Activated CD8-positive, alpha-beta memory T cell treated with anti-CD3 and anti-CD28 coated beads for 24 hours (primary cell): ENCODE data around the gene GJD3.
A peak's percentile ranks its signal among the peaks of the same experiment; 100 is the strongest.

ENCODE experiments used
- DNase-seq: peaks from one replicate; pipeline ENCODE4 v3.0.0-alpha.2; 2020

GJD3 gene

DNA sequence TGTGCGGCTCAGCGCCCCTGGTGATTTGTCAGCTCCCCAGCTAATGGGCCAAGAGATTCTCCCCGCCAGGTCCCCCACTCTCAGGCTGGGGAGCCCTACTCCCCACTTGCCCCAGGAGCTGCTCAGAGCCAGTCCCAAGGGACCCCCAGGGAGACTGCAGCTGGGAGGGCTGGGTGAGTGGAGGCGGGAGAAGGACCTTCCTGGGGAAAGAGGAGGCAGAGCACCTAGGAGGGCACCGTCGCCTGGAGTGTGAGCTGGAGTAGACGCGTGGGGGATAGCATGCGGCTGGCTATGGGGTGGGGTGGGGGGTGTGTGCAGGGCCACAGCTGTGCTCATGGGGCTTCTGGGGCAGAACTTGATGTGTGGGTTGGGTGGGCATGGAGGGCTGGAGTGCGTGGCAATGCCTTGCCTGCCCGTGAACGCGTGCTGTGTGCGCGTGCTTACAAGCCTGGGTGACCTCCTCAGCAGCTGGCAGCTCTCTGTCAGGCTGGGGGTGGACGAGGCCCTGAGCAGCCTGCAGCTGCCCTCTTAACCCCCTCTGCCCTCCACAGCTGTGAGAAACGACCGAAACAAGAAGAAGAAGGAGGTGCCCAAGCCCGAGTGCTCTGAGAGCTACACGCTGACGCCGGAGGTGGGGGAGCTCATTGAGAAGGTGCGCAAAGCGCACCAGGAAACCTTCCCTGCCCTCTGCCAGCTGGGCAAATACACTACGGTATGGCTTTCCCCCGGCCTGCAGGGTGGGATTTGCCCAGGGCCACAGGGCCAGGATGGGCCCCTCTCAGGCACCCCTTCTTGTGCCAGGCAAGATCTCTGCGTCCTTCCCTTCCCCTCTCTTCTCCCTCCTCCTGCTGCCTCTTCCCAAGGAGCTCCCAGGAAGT is 12.9 kb downstream of the GJD3 start:
- no peak for DNase-seq

DNA sequence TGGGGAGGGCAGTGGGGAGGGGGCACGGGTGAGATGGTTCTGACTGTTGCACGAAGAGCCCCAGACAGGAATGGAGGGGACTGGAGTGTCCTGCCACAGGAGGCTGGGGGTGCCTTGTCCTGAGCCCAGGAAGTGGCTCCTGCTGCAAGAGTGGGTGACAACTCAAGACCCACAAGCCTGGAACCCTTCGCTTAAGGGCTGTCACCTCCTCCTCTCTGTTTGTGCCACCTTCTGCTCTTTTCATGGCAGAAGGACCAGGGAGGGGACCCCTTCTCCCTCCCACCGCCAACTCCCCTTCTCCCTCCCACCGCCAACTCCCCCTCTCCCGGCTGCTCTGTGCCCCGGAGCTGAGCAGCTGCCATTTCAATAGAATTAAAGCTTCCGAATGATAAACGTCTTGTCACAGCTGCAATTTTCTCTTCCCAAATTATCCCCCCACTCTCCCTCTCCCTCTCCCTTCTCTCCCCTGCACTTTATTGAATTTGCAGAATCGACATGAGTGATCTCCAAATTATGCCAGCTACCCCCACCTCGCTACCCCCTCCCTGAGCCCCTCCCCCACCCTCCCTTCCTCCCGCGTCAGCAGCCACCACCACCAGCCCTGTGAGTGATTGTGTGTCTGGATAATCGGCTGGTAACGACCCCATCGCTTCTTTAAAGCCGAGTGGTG is 13.7 kb downstream of the GJD3 start:
- DNase-seq = no peak

DNA sequence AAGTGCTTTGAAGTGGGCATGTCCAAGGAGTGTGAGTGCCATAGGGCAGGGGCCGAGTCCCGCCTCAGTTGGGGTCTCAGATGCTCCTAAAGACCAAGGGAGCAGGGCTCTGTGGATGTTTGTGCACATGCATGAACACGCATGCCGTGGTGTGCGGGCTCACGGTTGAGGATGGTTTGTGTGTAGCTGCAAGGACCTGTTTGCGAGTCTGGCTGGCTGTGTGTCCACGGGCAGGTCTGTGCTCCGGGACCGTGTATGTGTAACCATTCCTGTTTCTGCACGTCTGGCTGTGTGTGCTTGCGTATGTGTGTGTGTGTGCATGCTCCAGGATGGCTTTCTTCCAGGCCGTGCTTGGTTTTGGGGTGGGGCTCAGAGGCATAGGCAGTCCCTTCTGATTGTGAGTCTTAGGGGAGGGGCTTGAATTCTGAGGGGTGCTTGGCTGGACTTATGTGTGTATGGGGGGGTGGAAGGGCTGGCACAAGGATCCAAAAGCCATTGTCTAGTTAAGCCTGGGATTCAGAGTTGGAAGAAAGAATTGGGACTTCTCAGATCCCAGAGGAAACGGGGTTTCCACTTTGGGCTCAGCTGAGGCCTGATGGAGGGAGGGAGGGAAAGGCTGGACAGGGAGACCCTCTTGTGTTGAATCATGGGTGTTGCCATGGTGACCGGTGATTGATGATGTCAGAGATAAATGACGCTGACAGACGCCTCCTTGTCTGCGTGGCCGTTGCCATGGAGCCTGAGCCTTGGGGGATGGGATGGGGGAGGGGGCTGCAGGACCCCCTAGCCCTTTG is 14.4 kb downstream of the GJD3 start:
- DNase-seq = no peak

DNA sequence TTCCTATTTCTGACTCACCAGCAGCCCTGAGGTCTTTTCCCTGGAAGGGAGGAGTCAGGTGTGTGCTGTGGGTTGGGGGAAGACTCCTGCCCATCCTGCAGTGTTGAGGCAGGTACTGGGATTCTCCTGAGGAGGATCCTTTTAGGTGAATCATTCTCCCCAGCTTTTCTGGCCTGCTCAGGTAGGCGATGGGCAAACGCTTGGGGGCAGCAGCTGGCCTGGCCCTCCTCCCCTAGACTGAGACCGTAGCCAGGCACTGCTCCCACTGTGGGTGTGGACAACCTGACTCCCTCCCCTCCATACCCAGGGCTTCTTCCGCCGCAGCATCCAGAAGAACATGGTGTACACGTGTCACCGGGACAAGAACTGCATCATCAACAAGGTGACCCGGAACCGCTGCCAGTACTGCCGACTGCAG is 15.1 kb downstream of the GJD3 start:
- no peak for DNase-seq

DNA sequence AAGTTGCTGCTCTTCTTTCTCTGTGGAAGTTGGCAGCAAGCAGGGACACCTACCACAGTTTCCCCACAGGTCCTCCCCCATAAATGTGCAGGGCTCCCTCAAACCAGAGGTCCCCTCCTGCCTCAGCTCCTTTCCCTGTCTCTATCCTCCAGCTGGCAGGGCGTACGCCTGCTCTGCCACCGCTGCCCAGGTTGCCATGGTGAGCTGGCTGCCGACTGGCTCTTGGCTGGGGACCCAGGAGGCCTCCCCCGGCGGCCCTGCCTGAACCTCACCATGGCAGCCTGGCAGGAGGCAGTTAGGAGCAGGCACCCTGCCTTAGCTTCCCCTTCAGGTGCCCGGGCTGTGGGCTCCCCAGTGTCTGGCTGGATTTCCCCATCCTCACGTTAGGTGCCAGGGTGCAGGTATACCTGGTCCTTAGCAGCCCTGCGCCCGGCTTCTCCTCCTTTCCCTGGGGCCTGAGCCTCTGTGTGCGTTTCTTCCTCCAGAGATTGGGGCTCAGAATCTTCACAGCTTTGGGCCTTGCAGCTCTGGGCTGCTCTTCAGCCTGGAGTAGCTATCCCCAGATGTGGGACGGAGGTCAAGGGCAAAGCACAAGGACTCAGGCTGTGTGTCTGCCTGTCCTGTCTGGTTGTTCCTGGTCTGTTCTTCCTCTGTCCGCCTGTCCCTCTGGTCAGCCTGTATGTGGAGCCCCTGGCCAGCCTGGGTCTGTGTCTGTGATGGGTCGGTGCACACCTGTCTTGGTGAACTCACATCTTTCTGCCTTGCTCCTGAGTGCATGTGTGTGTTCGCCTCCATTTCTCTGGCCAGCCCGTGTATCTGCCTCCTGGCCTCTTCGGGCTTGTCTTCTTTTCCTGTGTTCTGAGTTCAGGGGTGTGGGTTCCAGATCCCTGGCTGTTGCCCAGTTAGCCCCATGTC is 15.7 kb downstream of the GJD3 start:
- no peak for DNase-seq

DNA sequence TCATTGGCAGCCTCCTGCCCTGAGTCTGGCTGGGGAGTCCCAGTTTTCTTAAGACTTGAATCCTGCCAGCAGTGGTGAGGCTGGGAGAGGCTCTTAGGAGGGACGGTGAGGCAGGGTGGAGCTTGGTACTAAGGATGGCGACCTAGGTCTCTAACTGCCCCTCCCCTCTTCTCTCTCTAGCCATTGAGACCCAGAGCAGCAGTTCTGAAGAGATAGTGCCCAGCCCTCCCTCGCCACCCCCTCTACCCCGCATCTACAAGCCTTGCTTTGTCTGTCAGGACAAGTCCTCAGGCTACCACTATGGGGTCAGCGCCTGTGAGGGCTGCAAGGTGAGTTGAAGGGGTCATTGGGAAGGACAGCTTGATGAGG is 16.4 kb downstream of the GJD3 start:
- no peak for DNase-seq

DNA sequence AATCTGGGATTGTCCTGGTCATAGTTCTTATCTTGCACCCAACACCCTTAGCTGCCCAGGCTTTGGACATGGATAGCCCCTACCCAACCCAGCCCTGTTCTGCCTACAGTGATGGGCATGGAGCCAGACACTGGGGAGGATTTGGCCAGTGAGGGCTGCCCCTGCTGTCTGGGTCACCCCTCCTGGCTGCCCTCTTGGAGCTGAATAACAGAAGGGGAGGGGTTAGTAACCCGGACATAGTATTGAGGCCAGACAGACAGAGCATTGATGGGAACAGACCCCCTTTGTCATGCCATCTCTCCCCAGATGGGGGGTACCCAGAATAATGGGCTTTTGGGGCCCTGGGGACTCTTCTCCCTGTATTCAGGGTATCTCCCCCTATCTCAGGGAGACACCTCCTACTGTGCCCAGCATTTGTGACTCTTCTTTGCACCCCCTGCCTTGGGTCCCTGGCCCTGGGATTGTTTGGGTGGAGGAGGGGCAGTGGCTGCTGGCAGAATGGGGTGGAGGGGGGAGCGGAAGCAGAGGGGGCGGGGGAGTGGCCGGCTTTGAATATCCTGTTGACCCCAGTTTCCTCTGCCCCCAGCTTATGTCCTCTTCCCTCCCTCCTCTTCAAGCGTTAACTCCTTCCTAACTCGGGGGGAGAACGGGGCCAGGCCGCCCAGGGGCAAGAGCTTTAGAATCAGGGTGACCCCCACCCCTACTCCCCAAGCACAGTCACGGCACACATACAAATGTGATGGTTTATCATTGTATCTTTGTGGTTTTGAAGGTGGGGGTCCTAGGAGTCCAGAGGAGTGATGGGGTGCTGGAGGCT is 17.0 kb downstream of the GJD3 start:
- no peak for DNase-seq

DNA sequence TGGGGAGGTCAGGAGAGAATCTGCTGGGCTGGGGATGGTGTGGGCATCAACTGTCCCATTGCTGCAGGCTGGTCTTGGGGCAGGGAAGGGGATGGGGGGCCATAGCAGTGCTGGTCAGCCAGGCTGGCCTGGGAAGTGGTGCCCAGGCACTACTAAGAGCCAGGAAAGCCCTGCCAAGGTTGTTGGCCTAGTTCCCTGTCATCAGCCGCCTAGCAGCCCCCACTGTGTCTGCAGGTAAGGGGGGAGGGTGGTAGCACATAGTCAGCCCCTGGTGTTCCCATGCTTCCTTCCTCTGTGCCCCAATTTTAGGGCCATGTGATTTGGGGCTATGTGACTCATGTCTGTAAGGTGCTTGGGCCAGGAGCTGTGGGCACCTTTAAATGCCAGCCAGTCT is 17.8 kb downstream of the GJD3 start:
- no peak for DNase-seq

DNA sequence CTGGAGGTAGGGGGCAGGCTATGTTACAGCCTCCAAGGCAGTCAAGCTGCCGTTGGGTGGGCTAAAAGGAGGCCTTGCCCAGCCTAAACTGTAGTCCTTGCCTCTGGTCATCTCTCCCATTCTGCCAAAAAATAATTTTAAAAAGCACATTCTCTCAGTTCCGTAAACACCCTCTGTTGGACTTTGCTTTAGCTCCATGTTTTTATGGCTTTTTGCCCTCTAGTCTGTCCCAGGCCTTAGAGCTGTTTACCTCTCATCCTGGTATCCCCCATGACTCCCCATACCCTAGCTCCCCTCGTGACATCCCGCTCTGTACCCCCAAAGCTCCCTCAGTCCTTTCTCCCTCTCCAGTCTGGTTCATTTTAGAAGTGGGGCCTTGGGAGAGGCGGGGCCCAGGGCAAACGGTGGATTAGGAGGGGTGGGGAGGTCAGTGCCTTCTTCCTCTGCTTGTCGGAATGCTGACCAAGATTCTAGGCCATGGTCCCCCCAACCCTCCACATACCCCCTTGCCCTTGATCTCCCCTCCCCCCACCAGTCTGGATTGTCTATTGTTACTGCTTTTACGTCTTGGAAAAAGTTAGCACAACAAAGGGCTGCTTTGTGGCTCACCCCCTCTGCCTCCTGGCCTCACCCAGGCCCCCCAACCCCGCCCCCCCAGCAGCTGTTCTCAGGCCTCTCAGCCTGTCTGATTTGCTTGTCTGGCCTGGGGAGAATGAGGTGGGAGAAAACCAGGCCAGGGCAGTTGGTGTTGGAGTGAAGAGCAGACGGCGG is 18.4 kb downstream of the GJD3 start:
- no peak for DNase-seq

DNA sequence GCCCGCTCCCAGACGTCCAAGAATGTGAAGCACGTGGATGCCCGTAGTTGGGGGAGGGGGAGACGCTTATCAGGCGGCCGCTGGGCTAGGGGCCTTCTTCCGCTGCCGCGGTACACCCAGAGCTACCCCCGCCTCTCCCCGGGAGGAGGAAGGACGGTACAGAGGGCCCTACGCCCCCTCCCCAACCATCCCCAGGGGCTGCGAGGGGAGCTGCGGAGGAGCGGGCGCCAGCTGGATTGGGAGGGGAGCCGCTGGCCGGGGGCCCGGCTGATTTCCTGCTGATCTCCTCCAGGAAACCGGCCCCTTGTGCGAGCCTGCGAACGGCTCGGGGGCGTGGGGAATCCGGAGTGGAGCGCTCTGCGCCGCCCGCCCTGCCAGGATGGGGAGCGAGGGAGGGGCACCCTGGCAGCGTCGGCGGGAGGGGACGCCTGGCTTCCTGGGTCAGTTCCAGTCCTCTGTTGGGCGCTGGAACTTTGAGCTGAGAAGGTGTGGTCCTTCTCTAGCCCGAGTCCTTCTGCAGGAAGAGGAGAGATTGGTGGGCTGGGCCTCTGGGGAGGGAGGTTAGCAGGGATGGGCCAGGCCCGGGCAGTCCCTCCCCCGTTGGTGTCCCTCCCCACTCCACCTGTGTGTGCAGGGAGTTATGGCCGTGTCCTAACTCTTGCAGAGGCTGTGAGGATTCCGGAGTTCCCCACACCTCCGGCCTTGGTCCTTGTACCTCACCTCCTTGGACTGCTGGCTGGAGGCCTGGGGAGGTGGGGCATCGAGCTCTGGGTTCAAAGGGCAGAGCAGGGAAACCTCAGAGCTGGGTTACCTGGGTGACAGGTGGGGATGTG is 19.2 kb downstream of the GJD3 start:
- DNase-seq = no peak

DNA sequence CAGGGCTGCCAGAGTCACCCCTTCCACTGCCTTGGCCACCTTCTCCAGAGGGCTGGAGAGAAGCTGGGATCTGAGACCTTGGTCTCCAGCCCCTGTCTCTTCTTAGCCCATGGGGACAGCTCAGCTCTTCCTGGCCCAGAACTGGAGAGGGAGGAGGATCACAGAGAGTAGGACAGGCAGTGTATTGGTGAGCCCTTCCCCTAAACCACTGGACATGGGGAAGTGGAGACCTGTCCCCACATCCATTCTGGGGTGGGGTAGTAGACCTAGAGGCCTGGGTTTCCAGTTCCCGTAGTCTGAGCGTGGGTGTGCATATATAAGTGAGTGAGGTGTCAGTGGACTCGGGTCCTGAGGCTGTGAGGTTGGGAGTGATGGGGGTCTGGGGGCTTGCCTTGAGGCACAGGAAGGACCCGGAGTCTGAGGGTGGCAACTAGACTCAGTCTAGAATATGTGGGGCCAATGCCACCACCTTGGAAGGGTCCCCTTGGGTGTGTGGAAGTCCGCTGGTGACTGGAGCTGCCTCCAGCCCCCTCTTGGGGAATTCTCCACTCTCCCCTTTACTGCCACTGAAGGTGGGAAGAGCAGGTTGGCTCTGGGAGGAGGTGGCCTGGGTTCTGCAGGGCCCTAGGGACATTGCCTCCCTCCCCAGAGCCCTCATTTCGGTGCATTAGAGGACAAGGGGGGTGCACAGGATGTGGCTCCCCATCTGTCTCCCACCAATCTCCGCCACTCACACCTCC is 19.9 kb downstream of the GJD3 start:
- no peak for DNase-seq

DNA sequence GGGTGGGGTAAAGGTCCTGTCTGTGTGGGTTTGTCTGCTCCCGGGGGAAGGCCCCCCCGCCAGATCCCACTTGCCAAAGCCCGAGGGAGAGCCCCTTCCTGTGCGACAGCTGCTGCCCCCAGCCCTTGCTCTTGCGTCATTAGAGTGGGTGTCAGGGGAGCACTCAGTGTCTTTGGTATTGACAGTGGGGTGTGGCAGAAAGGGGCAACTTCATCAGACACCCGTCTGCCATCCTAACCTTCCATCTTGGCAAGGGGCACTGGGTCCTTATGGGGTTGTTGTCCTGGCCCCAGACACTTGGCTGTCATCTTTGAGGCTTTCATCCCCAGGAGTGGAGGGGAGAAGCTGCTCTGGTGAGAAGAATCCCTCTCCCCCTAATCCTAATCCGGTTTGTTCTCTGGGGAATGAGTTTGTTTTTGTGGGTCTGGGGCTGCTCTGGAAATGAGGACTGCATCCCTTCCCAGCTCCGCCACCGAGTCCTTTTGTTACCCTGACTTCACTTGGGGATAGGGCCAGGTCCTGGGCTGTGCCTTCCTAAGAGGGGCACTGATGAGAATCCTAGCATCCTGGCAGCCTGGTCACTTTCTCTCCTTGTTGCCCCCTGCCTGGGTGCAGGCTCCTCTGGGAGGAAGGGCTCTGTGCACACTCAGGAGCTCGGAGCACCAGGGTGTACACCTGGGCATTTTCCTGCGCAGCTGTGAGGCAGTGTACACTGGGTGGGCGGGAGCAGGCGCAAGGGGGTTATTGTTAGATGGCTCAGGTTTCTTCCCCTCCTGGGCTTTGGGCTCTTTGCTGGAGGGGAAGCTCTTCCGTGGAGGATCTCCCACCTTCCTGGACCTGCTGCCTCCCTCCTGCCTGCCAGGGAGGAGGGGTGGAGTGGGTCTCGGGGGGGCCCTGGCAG is 21.1 kb downstream of the GJD3 start:
- DNase-seq = no peak

DNA sequence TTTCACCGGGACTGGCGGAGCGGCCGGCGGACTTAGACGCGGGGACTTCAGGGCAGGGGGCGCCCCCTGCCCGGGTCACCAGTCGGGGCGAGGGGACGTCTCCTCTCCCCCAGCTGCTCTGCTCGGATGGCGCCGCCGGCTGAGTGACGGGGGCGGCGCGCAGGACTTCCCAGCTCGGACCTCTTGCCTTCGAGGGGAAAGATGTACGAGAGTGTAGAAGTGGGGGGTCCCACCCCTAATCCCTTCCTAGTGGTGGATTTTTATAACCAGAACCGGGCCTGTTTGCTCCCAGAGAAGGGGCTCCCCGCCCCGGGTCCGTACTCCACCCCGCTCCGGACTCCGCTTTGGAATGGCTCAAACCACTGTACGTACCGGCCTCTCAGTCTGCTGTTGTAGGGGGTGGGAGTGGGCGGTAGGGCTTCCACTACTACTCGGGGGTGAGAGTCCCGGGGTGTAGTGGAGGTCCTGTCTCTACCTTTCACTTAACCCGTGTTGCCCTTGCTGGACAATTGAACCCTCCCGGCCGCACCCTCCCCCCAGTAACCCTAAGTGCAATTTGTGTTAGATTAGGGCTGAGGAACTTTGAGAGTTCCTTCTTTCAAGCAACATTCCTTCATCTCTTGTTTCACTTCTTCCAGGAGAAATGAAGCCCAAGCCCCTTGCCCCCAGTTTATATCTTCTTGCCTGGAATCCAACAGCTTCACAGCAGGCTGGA is 21.9 kb downstream of the GJD3 start:
- no peak for DNase-seq

DNA sequence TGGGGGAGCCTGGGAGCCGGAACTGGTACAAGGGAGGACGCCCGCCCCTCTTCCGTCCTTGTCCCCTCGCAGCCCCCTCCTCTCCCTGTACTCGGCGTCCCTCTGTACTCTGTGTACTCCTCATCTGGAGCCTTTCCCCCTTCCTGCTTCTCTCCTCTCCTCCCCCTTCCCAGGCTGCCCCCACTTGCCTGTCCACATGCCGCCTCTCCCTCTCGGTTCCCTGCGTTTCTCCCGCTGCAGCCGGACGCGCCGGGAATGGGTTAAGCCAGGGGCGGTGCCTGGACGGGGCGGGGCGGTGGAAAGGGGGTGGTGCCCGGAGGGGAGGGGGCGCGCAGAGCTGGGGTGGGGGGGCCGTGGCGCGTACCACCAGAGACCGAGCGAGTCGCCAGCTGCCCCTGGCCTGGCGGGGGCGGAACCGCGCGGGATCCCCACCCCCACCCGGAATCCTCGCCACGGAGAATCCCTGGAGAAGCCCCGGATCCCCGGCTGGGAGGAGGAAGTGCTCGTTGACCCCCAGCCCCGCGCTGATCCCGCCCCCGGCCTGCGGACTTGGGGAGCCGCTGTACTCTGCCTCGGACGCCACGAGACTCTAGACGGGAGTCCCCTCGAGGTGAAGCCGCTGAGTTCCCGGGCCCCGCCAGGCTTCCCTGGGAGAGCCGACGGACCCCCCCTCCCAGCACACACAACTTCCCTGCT is 22.6 kb downstream of the GJD3 start:
- no peak for DNase-seq

DNA sequence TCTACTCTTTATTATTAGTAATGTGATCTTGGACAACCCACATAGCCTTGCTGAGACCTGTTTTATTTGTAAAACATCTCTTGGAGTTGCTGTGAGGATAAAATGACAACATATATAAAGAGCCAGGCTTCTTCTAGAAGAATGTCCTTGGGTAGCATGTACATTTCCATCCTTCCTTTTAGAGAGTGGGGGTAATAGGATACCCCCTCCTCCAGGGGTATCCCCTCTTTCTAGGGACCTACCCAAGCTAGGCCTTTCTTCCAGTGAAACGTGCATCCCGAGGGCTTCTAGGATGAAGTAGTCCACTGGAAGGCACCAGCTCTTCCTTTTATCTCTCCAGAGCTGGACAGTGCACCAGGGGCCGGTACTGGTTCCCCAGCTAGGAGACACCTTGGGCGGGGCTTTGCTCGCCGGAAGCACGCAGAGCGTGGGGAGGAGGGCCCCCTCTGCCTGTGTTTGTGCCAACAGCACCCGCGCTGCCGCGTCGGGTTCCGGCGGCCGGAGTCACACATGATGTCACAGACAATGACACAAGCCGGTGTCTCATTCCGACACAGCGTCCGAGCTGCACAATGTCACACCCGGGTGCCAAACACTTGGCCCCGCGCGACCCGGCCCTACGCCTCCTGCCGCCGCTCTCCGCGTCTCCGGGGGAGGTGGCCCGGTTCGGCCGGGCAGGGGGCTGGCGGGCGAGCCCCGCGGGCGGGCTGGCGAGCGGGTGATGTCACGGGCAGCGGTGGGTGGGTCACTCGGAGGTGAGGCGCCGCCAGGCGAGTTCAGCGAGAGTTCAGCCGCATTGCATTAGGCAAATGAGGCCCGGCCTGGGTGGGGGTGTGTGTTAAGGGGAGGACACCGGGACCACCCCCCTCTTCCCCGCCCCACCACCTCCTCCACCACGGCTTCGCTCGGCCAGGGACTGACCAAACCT is 23.4 kb downstream of the GJD3 start:
- DNase-seq = peak; percentile 86

DNA sequence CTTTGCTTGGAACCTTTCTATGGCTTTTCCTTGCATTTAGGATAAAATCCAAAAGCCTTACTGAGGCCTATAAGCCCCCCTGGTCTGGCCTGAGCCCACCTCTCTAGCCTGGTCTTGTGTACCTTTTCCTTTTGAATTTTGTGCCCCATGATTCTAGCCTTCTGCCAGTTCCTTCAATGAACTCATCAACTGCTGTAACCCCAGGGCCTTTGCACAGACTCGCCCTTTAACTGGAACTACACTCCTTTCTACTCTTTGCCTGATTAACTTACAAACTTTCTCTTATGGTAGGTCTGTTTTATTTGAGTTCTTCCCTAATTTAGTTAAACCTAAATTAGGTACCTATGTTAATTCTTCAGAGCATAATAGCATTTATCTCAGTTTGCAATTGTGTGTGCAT is 24.2 kb downstream of the GJD3 start:
- DNase-seq = no peak
